Upper lobe of left lung (tissue), 6 donors: ENCODE measurements around the gene FRAS1. TPM values are rescaled to one million over a fixed set of nuclear protein-coding genes. Genes with fewer than 3 reads are reported as not detected.

Experiments
- ATAC-seq, 2 donors: fragments of 200-7000 bp; cut with Tn5 transposase; one replicate each; pipeline ENCODE4 v1.9.1; 2022; ENCODE audit warnings: mild to moderate bottlenecking in 2 of 2, moderate library complexity in 2 of 2; ENCODE audit not compliant: low FRiP score in 2 of 2
- DNase-seq, 2 donors: peaks; one replicate each; pipeline ENCODE4 v3.0.0-alpha.2; 2019 to 2020
- H3K27ac ChIP-seq, 4 donors: fragments of 200-600 bp; sonication (generic); one replicate each; pipeline ENCODE4 v1.5.1; 2016 to 2019
- H3K27me3 ChIP-seq, 4 donors: fragments of 200-600 bp; sonication (generic); one replicate each; pipeline ENCODE4 v1.5.1; 2017 to 2019
- H3K36me3 ChIP-seq, 4 donors: fragments of 200-600 bp; sonication (generic); one replicate each; pipeline ENCODE4 v1.5.1; 2016 to 2019
- H3K4me1 ChIP-seq, 4 donors: fragments of 200-600 bp; sonication (generic); one replicate each; pipeline ENCODE4 v1.5.1; 2018 to 2019
- H3K4me3 ChIP-seq, 4 donors: fragments of 200-600 bp; sonication (generic); one replicate each; pipeline ENCODE4 v1.5.1; 2017 to 2019; ENCODE audit warnings: mild to moderate bottlenecking in 2 of 4, moderate library complexity in 1 of 4
- H3K9me3 ChIP-seq, 4 donors: fragments of 200-600 bp; sonication (generic); one replicate each; pipeline ENCODE4 v1.5.1; 2018 to 2019
- EP300 ChIP-seq, 4 donors: sonication (generic); formaldehyde crosslinking; IDR thresholded peaks; one replicate each; pipeline ENCODE4 v1.5.1; 2017; ENCODE audit warnings: antibody characterized with exemption in 4 of 4, control low read depth in 2 of 4
- POLR2A ChIP-seq, 4 donors: fragments of 450-650 bp; IDR thresholded peaks; one replicate each; pipeline ENCODE4 v1.5.1; 2016 to 2017; ENCODE audit warnings: antibody characterized with exemption in 4 of 4, mild to moderate bottlenecking in 2 of 4
- POLR2AphosphoS5 ChIP-seq, 2 donors: sonication (generic); formaldehyde crosslinking; IDR thresholded peaks; one replicate each; pipeline ENCODE4 v1.5.1; 2017; ENCODE audit warnings: antibody characterized with exemption in 2 of 2
- WGBS, 2 donors: methylation state at CpG; one replicate each; pipeline ENCODE4 v1.1.5; 2017 to 2018; 5-methylcytosine and 5-hydroxymethylcytosine counted together
- total RNA-seq, 6 donors: library from RNA; depleted of rRNA in 4 of 6; stranded (reverse); fragments of >200 nt in 4 of 6; gene quantifications; one replicate each; pipeline versions ENCODE4 v1.1.0 to v1.2.1, GENCODE V29; 2016 to 2021
- TF ChIP-seq, protein P1 (sequence below), 6 experiments: fragments of 450-650 bp in 4 of 6; fragments of 200-600 bp in 2 of 6; sonication (generic) in 2 of 6; IDR thresholded peaks; one replicate each; pipeline ENCODE4 v1.5.1; 2016 to 2019; ENCODE audit warnings: antibody characterized with exemption in 6 of 6
- donor health status: DM: no; HTN: no; CAD: no; lungs with moderate emphysema.
- donor health status: DM: no; HTN: yes; CAD: no; lungs with severe emphysema.

The FRAS1 gene
- total RNA-seq, 6 donors from 2014 or later = 3.9 to 11.2 (median 6.7) TPM

GRCh38 chr4:78560296-78560963, 503.3 kb downstream of the FRAS1 start:
- peaks cover 29 to 54% (median 51%) of the 10 kb centered on the region in 4 donors for H3K4me1 ChIP-seq
- WGBS, 2 donors = 76 to 83% methylated on average over 2 of the region's 2 CpGs
- TF ChIP-seq POLR2AphosphoS5 (IDR thresholded peaks at IDR 0.05) (peak; percentile 10 to 41), EP300 (IDR thresholded peaks at IDR 0.05) (peak in 2 of 4 donors; percentile 45 to 82), POLR2A (IDR thresholded peaks at IDR 0.05) (no peak)
- TF ChIP-seq, protein P1, sequence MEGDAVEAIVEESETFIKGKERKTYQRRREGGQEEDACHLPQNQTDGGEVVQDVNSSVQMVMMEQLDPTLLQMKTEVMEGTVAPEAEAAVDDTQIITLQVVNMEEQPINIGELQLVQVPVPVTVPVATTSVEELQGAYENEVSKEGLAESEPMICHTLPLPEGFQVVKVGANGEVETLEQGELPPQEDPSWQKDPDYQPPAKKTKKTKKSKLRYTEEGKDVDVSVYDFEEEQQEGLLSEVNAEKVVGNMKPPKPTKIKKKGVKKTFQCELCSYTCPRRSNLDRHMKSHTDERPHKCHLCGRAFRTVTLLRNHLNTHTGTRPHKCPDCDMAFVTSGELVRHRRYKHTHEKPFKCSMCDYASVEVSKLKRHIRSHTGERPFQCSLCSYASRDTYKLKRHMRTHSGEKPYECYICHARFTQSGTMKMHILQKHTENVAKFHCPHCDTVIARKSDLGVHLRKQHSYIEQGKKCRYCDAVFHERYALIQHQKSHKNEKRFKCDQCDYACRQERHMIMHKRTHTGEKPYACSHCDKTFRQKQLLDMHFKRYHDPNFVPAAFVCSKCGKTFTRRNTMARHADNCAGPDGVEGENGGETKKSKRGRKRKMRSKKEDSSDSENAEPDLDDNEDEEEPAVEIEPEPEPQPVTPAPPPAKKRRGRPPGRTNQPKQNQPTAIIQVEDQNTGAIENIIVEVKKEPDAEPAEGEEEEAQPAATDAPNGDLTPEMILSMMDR (IDR thresholded peaks at IDR 0.05) = no peak
- peak overlapping the region; percentile 36 to 79 (median 63) for H3K27ac ChIP-seq
- H3K9me3 ChIP-seq = no peaks in the 10 kb centered on the region
- ATAC-seq (peak in 1 of 2 donors; percentile 79), DNase-seq (peak in 1 of 2 donors; percentile 40)
- peaks cover 0 to 8% (median 0%) of the 10 kb centered on the region in 4 donors for H3K36me3 ChIP-seq
- no peaks in the 10 kb centered on the region for H3K27me3 ChIP-seq
- no peak overlapping the region for H3K4me3 ChIP-seq

DNA sequence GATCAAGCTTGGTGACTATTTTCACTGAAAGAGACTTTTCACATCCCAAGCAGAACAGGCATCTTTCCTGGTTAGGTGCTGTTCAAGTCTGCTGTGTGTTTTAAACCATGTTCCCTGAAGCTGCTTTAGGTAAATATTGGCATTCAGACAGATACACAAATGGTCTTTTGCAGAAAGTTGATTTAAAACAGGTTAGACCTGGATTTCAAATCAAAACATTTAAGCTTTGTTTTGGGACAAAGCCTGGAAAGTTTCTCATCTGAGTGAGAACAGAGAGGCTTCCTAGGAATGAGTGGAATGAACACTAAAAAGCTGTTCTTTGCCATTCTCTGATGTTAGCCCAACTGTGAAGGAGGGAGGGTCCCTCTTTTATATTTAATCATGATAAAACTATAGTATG, 504.6 kb downstream of the FRAS1 start:
- no peak for DNase-seq
- Histone ChIP-seq H3K36me3 (peaks cover 0 to 4% (median 0%) of the 10 kb centered on the region in 4 donors), H3K9me3 (no peaks in the 10 kb centered on the region), H3K4me3 (no peak overlapping the region), H3K4me1 (peaks cover 29 to 55% (median 53%) of the 10 kb centered on the region in 4 donors), H3K27me3 (no peaks in the 10 kb centered on the region), H3K27ac (peak overlapping the region; percentile 15 to 38 (median 28))
- ATAC-seq = peak in 1 of 2 donors; percentile 13
- TF ChIP-seq, protein P1 (IDR thresholded peaks at IDR 0.05) = no peak
- TF ChIP-seq EP300 (IDR thresholded peaks at IDR 0.05) = no peak
- TF ChIP-seq POLR2AphosphoS5 (IDR thresholded peaks at IDR 0.05) = no peak
- TF ChIP-seq POLR2A (IDR thresholded peaks at IDR 0.05) = no peak

DNA sequence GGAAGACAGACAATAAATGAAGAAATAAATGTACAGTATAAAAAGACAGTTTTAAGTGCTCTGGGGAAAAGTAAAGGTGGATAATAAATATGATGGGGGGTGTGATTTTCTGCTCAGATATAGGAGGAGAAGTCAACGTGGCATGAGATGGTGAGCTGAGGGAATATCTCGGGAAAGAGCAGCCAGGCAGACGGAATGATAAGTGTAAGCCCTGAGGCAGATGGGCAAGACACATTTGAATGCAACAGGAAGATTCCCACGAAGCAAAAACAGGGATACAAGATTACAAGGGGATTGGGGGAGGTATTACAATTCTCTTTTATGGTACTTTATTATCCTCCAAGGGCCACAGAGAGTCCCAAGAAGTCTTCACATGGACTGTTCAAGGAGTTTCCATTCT, 505.6 kb downstream of the FRAS1 start:
- WGBS, 2 donors = 67 to 74% methylated on average over 4 of the region's 4 CpGs
- ATAC-seq = no peak
- Histone ChIP-seq H3K9me3 (no peaks in the 10 kb centered on the region), H3K4me3 (no peak overlapping the region), H3K4me1 (peaks cover 23 to 48% (median 43%) of the 10 kb centered on the region in 4 donors), H3K27ac (no peak overlapping the region), H3K27me3 (no peaks in the 10 kb centered on the region), H3K36me3 (peaks cover 0 to 4% (median 0%) of the 10 kb centered on the region in 4 donors)
- TF ChIP-seq POLR2AphosphoS5 (IDR thresholded peaks at IDR 0.05) (no peak), POLR2A (IDR thresholded peaks at IDR 0.05) (no peak), EP300 (IDR thresholded peaks at IDR 0.05) (no peak)
- TF ChIP-seq, protein P1 (IDR thresholded peaks at IDR 0.05) = no peak
- no peak for DNase-seq

GRCh38 chr4:78565971-78566372, 508.8 kb downstream of the FRAS1 start:
- DNase-seq (no peak), ATAC-seq (peak in 1 of 2 donors; percentile 64)
- Histone ChIP-seq H3K4me3 (no peak overlapping the region), H3K36me3 (peaks cover 0 to 4% (median 0%) of the 10 kb centered on the region in 4 donors), H3K27ac (peak overlapping the region in 1 of 4 donors; percentile 22), H3K4me1 (peaks cover 9 to 34% (median 26%) of the 10 kb centered on the region in 4 donors), H3K9me3 (no peaks in the 10 kb centered on the region), H3K27me3 (no peaks in the 10 kb centered on the region)
- TF ChIP-seq, protein P1 (IDR thresholded peaks at IDR 0.05) = no peak
- 85 to 90% methylated on average over 2 of the region's 2 CpGs for WGBS, 2 donors
